Activated naive CD8-positive, alpha-beta T cell treated with anti-CD3 and anti-CD28 coated beads, Interleukin-2, amount 50 U/mL, for 16 hours (primary cell): ENCODE measurements around the gene SLC28A1.

Experiments used
- DNase-seq: peaks from one replicate; pipeline ENCODE4 v3.0.0-alpha.2; 2020; ENCODE audit warnings: low read depth, low spot score

The SLC28A1 gene

DNA sequence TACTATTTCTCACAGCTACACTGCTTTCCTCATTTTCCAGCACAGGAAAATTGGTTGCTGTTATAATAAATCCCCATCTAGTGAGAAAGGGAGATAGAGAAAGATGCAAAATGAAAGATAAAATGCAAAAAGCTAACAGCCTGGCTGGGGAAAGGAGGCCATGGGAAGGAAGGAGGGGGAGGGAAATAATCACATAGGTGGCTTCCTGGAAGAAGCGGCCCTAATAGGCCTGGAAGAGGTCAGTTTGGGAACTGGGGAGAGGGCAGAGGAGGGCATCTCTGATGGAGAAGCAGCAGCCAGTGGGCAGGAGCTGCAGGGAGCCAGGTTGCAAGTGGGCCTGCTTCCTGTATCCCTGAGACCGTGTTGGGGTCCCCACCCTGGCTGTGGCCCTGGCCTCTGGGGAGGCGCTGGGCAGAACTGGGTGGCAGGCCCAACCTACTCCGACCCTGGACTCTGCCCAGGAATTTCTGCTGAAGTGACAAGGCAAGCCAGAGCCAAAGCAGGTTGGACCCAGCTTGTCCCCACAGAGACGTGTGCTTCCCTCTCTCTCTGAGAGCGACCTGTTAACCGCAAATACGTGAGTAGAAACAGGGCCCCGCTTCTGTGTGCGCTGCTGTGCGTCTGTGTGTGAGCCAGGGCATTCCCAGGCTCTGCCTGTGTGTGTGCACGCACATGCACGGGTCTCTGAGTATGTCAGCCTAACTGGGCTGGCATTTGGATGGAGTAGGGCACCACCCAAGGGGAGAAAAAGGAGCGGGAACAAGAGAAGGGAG lies 1.9 kb downstream of the SLC28A1 start:
- DNase-seq = no peak

DNA sequence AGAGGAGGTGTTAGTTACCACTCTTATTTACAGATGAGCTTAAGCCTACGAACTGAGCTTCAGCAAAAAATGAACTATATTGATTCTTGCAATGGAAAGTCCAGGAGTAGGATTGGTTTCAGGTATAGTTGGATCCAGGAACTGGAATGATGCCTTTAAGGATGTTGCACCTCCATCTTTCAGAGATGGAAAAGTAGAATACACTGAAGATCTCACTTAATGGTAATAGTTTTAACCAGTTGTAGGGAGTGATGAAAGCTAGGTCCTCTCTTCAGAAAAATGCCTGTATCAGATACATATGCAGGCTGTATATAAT lies 2.5 kb downstream of the SLC28A1 start:
- no peak for DNase-seq

DNA sequence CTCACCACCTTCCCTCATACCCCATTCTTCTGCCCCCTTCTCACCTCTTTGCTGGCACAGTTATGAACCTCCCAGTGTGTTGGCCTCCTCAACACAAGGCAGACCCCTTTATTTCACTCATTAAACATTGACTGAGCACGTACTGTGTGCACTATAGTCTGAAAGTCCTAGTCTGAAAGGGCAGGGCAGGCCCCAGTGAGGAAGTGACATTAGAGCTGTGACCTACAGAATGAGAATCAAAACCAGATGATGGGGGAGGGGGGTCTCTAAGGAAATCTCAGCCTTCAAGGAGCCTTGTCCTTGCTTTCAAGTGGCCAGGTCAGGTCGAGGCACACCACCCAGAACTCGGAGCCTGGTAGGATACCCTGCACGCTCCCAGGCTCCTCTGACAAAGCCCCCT lies 3.5 kb downstream of the SLC28A1 start:
- no peak for DNase-seq

DNA sequence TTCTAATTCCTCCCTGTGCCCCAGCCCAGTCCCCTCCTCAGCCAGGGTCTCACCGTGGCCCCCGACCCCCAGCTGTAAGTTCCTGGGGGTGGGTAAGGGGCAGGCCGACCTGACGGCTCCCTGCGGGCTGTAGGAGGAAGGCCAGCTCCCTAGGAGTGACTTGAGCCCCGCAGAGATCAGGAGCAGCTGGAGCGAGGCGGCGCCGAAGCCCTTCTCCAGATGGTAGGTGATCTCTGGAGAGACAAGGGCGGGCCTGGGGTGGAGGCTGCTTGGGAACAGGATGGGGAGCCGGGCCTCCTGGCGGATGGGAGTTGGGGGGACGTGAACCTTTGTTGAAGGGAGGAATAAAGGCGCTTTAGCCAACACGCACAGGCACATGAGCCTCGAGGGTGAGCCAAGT lies 4.2 kb downstream of the SLC28A1 start:
- DNase-seq = no peak

DNA sequence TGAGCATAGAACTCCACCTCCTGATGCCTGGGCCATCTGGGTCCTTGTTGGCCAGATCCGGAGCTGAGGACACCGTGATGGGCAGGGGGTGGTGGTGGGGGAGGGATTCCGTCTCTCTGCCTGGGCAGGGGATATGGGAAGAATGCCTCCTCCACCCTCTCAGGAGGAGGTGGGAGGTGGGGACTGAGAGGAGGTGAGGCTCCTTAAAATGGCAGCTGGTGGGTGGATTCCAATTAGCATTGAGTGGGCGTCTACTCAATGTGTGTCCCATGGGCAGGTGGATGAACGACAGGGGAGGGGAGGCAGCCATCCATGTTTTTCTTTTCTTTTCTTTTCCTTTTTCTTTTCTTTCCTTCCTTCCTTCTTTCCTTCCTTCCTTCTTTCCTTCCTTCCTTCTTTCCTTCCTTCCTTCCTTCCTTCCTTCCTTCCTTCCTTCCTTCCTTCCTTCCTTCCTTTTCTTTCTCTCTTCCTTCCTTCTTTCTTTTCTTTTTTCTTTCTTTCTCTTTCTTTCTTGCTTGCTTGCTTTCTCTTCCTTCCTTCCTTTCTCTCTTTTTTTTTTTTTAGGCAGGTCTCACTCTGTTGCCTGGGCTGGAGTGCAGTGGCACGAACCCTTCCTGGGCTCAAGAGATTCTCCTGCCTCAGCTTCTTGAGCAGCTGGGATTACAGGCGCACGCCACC lies 5.0 kb downstream of the SLC28A1 start:
- DNase-seq = no peak

DNA sequence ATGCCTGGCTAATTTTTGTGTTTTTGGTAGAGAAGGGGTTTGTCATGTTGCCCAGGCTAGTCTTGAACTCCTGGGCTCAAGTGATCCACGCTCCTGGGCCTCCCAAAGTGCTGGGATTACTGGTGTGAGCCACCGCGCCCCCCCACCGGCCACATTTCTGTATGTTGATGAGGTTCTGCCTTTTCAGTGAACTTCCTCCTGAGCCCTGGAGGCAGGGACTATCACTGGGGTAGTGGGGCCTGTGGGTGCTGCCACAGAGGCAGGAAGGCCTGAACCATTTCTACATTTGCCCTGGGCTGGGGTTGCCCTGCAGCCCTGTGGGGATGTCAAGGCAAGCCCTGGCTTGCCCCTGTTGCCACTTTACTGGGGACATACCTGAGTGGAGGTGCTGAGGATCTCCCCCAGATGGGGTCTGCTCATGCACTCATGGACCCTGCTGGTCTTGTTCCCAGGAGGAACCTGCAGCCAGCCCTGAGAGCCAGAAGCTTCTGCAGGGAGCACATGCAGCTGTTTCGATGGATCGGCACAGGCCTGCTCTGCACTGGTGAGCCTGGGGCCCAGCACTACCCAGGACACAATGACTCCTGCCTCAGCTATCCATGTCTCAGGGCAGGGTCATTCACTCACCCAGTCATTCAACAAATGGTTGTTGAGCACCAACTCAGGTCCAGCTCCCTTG lies 5.7 kb downstream of the SLC28A1 start:
- no peak for DNase-seq

DNA sequence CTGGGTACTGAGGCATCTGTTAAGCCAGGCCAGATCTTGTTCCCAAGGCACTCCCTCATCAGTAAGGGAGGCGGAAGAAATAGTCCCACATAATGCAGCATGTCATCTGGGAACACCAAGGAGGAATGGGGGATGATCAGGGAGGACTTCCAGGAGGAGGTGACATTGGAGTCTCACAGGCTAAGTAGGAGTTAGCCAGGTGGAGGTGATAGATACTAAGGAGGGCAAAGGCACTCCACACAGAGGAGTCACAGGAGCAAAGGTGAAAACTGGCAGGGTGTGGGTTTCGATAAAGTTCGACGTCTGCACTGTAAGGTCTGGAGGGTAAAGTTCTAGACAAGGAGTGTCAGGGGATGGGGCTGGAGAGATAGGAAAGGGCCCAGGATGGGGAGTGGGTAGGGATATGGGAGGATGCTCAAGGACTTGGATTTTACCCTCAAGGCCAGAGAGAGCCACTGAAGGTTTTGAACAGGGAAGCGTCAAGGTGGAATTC lies 6.3 kb downstream of the SLC28A1 start:
- no peak for DNase-seq

DNA sequence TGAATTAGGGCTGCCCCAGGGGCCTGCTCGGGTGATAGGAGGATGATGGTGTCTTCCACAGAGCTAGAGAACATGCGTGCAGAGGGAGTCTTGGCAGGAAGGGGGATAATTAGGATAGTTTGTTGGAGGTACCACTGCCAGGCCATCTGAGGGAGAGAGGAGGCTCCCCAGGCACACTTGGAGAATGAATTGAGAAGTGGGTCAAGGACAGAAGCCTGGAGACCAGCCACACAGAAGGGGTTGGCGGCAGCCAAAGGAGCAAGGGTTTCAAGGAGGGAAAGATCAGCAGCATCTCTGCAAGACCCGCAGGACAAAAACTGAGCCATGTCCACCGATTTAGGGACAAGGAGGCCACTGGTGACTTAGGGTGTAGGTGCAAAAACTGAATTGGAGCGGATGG lies 6.9 kb downstream of the SLC28A1 start:
- no peak for DNase-seq

DNA sequence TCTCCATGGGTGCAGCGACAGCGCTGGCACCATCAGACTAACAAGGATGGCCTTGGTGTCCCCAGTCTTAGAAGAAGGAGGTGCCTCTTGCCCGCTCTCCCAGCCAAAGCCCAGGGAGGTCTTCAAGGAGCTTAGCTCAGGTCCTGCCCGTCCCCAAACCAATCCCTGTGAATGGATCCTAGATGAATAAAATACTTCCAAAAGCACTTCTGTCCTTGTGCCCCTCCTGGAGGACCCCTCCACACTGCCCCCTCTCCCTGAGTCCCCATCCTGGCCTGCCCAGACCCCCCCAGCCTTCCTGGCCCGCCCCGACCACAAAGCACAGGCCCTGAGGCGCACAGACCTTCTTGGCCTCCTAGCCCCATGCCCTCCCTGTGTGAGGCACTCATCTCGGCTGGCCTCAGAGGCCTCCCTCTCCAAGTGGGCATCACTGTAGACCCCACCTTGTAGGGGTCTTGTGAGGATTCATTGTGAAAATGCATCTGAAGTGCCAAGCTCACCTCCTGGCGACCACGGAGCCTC lies 8.4 kb downstream of the SLC28A1 start:
- DNase-seq = no peak

DNA sequence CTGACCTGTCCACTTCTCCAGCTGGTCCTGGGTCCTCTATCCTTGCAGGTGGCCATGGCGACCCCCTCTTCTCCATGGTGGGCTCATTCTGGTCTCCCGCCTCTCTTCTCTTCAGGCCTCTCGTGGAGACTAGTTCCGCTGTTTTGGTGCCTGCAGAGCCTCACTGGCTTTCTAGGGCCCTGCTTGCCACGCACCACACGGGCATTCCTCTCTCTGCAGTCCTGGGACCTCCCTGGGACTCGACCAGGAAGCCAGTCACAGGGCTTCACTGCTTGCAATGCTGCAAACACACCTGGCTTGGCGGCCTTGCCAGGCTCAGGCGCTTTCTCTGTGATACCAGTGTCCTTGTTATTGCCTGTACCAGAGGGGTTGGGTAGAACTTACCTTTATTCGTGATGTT lies 9.1 kb downstream of the SLC28A1 start:
- DNase-seq = no peak

DNA sequence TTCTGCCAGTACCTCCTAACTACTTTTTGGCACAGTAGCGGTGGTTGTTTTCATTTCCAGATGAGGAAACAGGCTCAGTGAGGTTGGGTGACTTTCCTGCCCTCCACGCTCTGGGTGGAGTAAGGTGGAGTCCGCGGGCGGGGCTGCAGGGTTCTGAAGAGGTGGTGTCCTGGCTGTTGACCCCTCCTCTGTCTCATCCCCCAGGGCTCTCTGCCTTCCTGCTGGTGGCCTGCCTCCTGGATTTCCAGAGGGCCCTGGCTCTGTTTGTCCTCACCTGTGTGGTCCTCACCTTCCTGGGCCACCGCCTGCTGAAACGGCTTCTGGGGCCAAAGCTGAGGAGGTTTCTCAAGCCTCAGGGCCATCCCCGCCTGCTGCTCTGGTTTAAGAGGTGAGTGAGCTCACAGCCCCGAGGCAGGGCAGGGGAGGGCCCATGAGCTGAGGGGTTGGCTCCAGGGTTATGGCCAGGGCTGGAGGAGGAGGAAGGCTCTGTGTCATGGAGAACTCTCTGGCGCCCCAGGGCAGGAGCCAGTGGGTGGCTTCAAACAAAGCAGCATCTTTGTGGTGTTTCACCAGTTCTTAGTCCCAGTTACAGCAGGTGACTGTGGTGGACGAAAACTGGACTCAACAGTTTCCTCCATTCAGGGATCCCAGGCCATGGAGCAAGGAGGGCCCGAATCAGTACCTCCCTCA lies 10.4 kb downstream of the SLC28A1 start:
- DNase-seq = no peak

DNA sequence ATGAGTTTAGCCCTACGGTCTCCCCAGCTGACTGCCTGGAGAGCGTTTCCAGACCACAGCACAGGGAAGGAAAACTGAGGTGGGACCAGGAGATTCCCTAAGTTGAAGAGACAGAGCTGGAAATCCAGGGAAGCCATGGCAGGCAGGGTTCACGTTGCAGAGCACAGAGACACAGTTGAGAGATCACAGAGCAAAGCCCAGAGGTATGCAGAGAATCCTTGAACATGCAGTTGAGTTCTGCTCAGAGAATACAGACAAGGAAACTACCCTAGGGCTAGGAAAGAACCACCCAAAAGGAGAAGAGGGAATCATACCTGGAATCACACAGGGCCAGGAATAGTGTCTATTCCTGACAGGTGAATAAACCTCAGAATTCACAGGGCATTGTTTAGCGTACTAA lies 14.3 kb downstream of the SLC28A1 start:
- no peak for DNase-seq

DNA sequence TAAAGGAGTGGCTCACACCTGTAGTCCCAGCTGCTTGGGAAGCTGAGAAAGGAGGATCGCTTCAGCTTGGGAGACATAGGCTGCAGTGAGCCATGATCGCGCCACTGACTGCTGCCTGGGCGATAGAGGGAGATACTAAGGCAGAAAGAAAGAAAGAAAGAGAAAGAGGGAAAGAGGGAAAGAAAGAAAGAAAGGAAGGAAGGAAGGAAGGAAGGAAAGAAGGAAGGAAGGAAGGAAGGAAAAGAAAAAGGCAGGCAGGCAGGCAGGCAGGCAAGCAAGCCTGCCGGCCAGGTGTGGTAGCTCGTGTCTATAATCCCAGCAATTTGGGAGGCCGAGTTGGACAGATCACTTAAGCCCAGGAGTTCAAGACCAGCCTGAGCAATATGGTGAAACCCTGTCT lies 15.3 kb downstream of the SLC28A1 start:
- DNase-seq = no peak

DNA sequence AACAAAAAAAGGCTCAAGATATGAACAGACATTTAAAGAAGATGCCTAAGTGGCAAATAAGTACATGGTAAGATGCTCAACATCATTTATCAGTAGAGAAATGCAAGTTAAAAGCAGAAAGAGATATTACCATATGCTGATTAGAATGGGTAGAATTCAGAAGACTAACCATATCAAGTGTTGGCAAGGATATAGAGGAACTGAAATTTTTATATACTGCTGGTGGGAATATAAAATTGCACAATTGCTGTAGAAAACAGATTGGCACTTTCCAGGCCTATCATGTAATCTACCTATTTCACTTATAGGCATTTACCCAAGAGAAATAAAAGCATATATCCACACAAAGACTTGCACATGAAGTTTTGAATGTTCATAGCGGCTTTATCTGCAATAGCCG lies 17.1 kb downstream of the SLC28A1 start:
- no peak for DNase-seq

DNA sequence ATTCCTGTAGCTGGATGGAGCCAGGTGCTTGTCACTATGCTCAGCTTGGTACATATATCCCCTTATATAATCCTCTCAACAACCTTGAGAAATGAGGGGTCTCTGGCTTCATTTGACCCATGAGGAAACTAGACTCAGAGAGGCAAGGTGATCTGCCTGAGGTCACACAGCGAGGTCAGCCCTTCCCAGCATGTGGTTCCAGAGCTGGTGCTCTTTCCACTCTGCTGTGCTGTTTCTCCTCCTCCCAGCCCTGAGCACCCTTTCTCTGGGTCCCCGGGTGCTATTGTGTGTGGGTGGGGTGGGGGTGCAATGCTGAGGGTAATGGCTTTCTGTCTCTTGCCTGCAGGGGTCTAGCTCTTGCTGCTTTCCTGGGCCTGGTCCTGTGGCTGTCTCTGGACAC lies 19.3 kb downstream of the SLC28A1 start:
- no peak for DNase-seq

DNA sequence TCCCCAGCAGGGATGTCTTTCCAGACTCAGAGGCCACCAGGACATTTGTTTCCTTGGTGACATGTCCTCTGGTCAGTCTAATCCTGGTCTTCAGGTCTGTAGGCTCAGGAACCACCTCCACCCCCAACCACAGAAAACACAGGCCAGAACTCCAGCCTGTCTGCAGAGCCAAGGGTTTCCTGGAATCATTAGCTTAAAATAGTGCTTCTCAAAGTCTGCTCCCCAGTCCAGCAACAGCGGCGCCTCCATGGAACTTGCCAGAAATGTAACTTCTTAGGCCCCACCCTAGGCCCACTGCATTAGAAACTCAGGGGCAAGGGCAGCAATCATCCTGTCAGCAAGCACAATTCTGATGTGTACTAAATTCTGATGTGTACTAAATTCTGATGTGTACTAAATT lies 20.0 kb downstream of the SLC28A1 start:
- DNase-seq = no peak

DNA sequence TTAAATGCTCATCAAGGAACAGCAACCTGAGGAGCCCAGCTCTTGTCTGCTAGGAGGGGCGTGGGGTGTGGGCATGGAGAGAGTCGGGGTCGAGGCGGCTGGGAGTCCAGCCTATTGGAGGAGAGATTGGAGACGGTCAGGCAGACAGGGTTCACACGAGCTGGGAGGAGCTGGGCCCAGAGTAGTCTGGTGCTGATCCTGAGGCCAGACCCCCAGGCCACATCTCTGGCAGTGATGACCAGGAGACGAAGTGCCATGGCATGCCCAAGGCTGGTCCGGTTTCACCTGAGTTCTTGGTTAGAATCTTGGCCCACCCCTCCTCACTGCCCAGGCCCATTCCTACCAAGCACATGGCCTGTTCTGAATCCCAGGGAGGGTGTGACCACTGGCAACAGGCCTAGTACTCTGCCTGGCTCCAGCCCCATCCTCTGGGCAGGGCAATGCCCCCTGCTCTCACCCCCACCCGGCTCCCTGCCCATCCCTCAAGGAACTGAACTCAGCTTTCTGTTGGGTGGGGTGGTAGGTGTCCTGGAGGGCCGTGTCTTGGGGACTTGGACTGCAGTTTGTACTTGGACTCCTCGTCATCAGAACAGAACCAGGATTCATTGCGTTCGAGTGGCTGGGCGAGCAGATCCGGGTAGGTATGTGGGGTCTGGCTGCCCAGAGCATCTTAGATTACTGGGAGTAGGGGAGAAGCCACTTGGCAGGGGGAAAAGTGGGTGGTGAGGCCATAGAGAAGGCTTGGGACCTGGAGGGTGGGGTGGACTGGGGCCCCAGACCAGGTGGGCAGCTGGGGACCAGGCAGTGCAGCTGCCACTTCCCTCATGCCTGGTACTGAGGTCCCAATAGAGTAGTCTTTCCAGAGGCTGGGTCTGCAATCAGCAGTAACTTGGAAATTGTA lies 20.8 kb downstream of the SLC28A1 start:
- DNase-seq = no peak

DNA sequence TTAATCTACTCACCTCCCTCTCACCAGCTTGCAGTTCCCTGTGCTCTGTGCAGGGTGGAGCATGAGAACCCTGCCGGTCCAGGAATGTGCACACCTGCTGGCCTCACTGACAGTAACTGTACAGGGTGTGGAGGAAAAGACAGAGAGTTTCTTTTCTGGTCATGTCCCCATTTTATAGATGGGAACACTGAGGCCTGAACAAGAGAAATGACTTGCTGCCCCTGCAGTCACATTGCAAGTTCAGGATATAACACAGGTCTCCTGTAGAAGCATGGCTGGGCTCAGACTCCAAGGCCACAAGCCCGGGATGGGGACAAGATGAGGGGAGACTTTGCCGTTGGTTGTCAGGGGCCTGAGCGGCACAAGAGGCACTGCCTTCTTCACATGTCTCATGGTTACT lies 23.3 kb downstream of the SLC28A1 start:
- no peak for DNase-seq

DNA sequence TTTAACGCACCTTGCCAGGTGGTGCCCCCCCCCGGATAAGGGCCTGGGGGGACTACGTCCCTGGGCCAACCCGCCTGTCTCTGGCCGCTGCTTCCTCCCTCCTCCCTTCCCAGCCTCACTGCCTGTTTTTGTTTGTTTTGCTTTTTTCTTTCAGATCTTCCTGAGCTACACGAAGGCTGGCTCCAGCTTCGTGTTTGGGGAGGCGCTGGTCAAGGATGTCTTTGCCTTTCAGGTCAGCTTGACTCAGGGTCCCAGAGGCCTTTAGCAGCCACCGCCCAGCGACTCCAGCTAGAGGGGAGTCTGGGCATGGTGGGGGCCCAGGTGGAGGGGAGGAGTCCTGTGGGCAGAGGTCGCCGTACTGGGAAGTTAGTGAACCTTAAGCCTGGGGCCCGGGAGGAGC lies 24.1 kb downstream of the SLC28A1 start:
- no peak for DNase-seq

DNA sequence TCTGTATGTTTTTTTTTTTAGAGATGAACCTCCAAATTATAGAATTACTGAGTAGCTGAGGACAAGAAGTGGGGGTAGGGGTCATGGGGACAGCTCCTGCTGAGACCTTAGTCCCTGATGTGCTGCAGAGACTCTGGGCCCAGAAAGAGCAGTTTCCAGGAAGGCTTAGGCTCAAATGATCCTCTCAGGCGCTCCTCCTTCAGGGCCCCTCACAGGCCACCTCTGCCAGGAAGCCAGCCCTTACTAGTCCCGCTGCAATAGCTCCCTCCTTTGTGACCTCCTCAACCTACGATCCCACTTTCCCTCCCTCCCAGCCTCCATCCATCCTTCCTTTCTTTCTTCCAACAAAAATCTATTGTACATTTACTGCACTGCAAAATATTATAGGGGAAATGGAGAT lies 24.6 kb downstream of the SLC28A1 start:
- DNase-seq = no peak

DNA sequence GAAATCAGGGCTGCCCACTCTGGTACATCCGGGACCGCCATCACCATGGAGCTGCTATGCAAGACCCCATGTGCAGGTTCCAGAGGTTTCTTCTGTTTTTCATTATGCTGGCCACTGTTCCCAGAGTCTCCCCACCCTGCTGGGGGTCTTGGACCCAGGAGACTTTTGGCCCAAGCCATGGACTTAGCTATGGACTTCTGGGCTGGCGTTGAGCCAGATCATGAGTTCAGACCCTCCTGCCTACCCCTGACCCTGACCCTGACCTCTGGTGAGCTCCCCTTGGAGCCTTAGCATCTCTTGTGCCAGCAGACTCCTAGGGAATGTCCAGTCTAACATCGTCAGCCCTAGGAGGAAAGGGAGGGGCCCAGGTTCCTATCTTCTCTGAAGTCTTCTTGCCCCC lies 25.3 kb downstream of the SLC28A1 start:
- DNase-seq = no peak
